A673 (cell line): ENCODE data around the gene SPATA2L.

Experiments used
- EZH2 ChIP-seq: fragments of 200-600 bp; sonication (generic); IDR thresholded peaks from 2 replicates; pipeline ENCODE4 v1.6.1; 2017; ENCODE audit warnings: borderline replicate concordance, low read depth, mild to moderate bottlenecking, mixed read lengths, antibody characterized with exemption, low read length; ENCODE audit not compliant: poor library complexity, severe bottlenecking
- TF ChIP-seq, protein P1 (sequence below): fragments of 300-800, 200-600 bp; sonication (generic); conservative IDR thresholded peaks from 2 replicates; pipeline ENCODE4 v1.5.1; 2017; ENCODE audit warnings: low read depth, mild to moderate bottlenecking, antibody characterized with exemption, low read length, moderate library complexity, mixed read lengths

DNA sequence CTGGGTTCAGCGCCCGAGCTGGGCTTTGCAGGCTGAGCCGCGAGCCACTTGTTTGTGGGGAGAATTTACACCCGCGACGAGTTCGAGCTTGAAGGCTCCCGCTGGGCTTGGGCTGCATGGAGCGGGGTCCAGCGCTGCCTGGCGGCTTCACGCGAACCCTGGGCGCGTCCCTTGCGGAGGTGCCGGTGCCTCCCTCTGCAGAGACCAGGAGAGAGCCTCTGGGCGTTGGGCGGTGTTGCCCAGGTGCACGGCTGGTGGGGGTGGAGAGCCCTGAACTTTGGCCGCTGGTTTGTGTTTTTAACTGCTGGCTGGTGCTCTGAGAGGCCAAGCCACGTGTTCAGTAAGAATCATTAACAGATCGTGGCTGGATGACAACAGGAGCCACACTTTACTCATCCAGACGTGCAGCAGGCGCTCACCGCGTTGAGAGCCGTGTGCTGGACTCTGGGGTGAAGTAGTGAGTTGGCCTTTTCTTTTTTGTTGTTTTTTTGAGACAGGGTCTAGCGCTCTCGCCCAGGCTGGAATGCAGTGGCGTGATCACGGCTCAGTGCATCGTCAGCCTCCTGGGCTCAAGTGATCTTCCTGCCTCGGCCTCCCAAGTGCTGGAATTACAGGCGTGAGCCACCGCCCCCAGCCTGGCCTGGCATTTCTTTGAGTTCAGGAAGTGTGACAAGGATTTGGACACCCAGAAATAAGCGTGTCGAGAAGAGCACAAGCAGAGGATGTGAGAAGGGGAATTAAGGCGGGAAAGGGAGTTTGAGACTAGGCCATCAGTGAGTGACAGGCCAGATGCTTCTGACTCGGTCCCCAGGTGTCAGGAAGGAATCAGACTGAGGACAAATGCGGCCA is 14.2 kb downstream of the SPATA2L start:
- TF ChIP-seq, protein P1, sequence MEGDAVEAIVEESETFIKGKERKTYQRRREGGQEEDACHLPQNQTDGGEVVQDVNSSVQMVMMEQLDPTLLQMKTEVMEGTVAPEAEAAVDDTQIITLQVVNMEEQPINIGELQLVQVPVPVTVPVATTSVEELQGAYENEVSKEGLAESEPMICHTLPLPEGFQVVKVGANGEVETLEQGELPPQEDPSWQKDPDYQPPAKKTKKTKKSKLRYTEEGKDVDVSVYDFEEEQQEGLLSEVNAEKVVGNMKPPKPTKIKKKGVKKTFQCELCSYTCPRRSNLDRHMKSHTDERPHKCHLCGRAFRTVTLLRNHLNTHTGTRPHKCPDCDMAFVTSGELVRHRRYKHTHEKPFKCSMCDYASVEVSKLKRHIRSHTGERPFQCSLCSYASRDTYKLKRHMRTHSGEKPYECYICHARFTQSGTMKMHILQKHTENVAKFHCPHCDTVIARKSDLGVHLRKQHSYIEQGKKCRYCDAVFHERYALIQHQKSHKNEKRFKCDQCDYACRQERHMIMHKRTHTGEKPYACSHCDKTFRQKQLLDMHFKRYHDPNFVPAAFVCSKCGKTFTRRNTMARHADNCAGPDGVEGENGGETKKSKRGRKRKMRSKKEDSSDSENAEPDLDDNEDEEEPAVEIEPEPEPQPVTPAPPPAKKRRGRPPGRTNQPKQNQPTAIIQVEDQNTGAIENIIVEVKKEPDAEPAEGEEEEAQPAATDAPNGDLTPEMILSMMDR: 0 out of 2 replicates have a peak, but pooled peaks have one; percentile 13
- no peak for TF ChIP-seq EZH2
